ENCODE data around the gene TTLL6. TPM values are rescaled to one million over a fixed set of nuclear protein-coding genes. Genes with fewer than 3 reads are reported as not detected.

TTLL6 gene
- total RNA-seq, 1 experiment from 2014 or later = 2.1 TPM

GRCh38 chr17:48731355-48731754 is 85.7 kb downstream of the TTLL6 start:
- in situ Hi-C loops (cut with HindIII; ENCODE audit: low pct_unique_long_range_greater_than_20kb, low sequenced_read_pairs) = no loop called here
- DNase-seq (ENCODE audit: low read depth, low spot score) = no peak

GRCh38 chr17:48730240-48730550 is 86.8 kb downstream of the TTLL6 start:
- in situ Hi-C loops (cut with HindIII; ENCODE audit: low pct_unique_long_range_greater_than_20kb, low sequenced_read_pairs) = no loop called here

DNA sequence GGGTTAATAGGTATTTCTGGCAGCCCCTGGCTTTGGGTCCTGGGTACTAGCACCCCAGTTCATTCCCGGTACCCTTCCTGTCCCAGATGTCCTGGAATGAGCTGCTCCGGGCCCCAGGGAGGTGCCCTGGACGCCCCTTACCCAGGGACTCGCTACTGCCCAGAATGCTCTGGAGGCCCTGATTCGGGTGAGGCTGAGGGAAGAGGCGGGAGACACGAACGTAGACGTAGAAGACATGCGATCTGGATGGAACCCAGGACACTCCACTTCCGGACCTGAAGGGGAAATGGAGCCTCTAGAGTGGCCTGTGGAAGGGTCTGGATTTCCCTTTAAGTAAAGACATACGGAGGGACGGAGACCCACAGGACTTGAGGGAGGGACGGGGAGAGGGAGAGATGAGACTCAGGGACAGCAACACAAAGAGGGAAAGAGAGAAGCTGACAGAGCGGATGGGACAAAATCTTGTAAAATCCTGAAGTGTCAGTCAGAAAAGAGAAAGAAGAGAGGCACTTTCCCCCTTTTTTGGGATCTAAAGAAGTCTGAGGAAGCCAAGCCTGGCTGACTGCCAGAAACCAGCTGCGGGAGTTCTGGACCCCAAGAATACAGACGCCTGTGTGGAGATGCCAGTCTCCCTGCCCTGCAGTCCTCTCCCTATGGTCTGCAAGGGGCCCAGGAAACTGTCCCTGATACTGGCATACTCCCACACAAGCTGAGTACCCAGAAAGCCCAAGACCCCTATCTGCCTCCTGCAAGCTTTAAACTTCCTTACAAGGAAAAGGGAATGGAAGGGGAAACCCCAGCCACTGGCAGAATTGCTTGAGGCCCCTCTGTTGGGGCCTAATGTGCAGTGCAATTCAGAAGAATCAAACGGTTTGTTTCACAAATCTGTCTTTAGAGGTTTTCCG is 87.4 kb downstream of the TTLL6 start:
- in situ Hi-C loops (cut with HindIII; ENCODE audit: low pct_unique_long_range_greater_than_20kb, low sequenced_read_pairs) = no loop called here
- DNase-seq (ENCODE audit: low read depth, low spot score) = no peak

More at GRCh38 chr17:48730240-48730550, 86.8 kb downstream of the TTLL6 start:
- no peak for DNase-seq (ENCODE audit: low read depth, low spot score)

DNA sequence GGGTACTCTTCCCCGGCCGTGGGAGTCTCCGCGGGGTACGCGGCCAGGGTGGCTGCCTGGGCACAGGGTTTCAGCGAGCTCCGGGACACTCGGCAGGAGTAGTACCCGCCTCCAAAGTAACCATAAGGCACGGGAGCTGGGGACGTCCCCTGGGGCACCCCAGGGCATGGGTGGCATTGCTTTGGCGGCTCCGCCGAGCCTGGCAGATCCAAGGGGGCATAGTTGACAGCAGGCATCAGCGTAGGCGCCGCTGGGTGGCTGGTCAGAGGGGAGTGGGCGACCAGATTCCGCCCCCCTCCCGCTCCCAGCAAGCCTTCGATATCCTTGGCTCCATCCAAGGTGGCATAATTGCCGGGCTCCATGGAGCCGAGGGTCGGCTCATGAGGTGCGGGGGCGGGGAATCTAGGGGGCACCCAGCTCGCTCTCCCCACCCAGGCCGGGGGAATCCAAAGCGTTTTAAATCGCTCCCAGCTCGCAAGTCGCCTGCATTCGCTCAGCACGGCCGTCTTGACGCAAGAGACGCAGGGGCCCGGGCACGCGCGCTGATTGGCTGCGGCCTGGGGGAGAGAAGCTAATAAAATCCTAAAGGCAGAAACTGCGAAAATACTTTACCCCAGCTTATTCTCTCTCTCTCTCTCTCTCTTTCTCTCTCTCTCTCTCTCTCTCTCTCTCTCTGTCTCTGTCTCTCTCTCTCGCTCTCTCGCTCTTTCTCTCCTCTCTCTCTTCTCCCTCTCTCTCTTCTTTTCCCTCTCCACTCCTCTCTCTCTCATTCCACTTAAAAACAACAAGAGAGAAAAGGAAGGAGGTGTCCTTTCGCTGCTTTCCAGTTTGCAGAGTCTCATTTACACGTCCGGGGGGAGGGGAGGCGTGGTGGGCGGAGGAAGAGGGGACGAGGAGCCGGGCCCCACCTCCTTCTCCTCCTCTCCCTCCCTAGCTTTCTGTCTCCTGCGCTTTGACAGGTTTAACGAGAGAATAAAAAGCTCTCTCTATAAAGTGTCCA is 88.5 kb downstream of the TTLL6 start, which contains the start of gene HOXB13:
Gene HOXB13 (minus strand): TSS at position 519 of the 1,000 bp plus-strand sequence. CDS start 157 bp downstream, at position 362.
- peak; percentile 61 for DNase-seq (ENCODE audit: low read depth, low spot score)
- in situ Hi-C loops (cut with HindIII; ENCODE audit: low pct_unique_long_range_greater_than_20kb, low sequenced_read_pairs) = no loop called here

DNA sequence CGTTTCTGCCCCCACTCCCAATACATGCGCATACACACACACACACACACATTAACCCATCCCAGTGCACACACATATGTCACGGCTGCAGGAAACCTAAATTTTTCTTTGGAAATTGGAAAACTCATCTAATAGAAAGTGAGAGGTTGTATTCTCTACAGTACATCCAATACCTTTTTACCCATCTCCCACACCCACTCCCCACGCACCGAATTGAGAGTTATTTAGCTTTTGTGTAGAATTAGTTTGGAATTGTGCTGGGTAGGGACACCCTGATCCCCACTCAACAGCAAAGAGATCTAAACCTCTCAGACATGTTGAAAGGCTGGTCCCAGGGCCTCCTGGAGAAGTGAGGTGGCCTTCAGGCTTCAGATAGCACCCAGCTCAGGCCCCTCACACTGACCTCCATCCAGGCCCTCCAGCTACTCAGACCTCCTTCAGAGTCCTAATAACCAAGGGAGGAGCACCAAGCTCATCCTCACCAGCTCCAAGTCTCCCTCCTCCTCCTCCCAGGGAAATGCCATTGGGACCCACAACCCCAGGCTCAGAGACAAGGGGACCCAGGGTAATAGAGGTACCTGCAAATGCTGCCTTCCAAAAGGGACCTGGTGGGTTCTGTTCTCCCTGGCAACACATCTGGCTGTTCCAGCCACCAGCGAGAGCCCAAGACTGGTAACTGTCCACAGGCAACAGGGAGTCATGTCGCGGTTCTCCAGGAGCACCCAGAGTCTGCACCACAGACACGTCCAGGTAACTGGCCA is 89.4 kb downstream of the TTLL6 start:
- in situ Hi-C loops (cut with HindIII; ENCODE audit: low pct_unique_long_range_greater_than_20kb, low sequenced_read_pairs) = no loop called here
- DNase-seq (ENCODE audit: low read depth, low spot score) = no peak

GRCh38 chr17:48726916-48727286 is 90.1 kb downstream of the TTLL6 start:
- DNase-seq (ENCODE audit: low read depth, low spot score) = no peak
- in situ Hi-C loops (cut with HindIII; ENCODE audit: low pct_unique_long_range_greater_than_20kb, low sequenced_read_pairs) = no loop called here

- in situ Hi-C loops (cut with HindIII; ENCODE audit: low pct_unique_long_range_greater_than_20kb, low sequenced_read_pairs) = no loop called here
These were observed 90.7 kb downstream of the TTLL6 start for GRCh38 chr17:48726114-48726915.

DNA sequence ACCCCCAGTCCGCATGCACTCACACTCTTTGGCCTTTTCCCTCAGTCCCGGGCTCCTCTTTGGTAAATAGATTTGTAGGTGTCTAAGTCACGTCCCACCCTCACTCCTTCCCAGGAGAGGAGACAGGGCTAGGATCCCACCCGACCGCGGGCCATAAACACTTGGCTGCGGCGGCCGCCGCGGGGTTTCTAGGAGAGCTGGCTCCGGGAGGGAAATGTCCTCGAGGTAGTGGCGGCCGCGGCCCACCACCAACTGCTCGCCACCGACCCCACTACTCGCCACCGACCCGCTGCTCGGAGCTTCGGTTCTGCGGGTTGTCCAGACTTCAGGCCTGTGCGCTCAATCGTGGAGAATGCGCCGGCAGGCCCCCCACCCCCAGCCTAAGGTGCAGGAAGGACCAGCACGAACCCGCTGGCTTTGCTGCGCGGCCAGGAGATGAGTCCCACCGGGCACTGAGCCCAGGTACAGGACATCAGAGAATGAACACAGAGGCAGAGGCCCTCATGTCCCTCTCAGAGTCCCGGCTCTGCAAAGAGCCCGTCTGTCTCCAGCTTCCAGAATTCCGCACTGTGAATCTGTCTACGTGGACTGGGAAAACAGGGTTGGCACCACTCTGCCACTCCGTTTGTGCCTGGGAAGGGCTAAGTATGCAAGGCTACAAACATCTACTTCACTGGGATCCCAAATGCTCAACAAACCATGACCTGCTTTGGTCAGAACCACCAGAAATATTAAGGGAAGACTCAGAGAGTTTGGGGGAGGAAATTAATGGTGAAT is 91.6 kb downstream of the TTLL6 start:
- in situ Hi-C loops (cut with HindIII; ENCODE audit: low pct_unique_long_range_greater_than_20kb, low sequenced_read_pairs) = no loop called here

More at GRCh38 chr17:48726114-48726915, 90.7 kb downstream of the TTLL6 start:
- DNase-seq (ENCODE audit: low read depth, low spot score) = no peak

GRCh38 chr17:48725004-48725287 is 92.1 kb downstream of the TTLL6 start:
- in situ Hi-C loops (cut with HindIII; ENCODE audit: low pct_unique_long_range_greater_than_20kb, low sequenced_read_pairs) = no loop called here
- DNase-seq (ENCODE audit: low read depth, low spot score) = no peak

More for the DNA sequence above, 91.6 kb downstream of the TTLL6 start:
- DNase-seq (ENCODE audit: low read depth, low spot score) = no peak

DNA sequence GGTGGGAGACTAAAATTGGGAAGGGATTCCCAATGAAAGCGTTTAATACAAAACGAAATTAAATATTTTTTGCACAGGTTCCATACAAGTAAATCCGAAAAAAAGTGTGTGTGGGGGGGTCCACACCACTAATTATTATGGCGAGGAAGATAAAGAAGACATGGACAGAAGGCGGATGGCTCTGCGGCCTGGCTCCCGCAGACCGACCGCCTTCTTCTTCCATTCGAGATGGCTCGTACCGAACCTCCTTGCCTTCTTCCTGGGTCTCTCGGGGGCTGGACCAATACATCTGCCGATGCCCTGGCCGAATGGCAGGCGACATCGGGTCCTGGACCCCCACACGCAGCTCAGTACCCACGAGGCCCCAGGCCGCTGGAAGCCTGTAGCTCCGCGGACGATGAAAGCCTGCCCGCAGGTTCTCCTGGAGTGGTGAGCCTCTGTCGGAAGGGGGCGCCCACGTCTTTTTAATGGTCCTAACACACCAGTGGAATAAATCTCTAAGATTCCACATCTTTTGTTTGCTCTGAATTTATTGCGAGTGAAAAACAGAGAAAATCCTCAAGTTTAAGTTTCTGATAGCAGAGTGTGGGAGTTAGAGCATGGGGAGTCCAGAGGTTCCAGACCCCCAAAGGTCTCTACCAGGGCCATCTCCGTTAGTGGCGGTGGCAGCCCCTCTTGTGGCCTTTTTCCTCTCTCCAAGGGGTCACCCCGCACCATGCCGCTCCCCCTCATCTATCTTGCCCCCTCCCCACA is 92.6 kb downstream of the TTLL6 start:
- in situ Hi-C loops (cut with HindIII; ENCODE audit: low pct_unique_long_range_greater_than_20kb, low sequenced_read_pairs) = no loop called here
- peak; percentile 71 for DNase-seq (ENCODE audit: low read depth, low spot score)

DNA sequence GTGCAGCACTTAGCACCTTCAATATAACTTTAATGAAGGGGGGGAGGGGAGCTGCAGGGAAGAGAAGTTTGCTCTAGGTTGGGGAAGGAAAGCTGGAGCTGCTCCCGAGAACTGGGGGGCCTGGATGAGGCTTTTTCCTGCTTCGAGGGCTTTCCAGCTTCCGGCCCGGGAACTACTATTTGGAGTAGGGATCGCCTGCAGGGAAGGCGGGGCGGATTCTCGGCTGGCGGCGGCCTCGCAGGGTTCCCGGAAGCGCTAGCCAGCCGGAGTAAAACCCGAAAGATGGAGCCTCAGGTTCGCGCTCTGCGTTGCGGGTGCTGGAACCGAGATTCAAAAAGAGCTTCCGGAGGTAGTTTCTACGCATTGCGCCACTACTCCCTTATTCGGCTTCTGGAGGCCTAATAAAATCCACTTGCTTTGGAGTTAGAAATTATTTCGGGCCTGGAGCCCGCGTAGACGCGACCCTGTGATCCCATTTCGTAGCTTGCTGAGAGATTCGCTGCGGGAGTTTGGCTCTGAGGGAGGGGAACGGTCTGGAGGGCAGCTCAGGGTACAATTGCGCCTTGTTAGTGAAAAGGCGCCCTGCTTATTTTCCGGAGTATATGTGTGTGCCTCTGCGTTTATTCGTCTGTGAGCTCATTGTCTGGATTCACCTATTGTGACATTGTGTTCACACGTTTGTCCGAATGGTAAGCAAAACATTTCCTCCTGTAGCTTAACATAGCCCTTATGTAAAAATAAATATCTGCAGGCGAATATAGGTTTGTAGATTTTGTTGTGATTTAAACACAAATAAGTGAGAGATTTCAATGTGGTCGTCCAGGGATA is 93.4 kb downstream of the TTLL6 start:
- DNase-seq (ENCODE audit: low read depth, low spot score) = peak; percentile 4
- in situ Hi-C loops (cut with HindIII; ENCODE audit: low pct_unique_long_range_greater_than_20kb, low sequenced_read_pairs) = no loop called here

DNA sequence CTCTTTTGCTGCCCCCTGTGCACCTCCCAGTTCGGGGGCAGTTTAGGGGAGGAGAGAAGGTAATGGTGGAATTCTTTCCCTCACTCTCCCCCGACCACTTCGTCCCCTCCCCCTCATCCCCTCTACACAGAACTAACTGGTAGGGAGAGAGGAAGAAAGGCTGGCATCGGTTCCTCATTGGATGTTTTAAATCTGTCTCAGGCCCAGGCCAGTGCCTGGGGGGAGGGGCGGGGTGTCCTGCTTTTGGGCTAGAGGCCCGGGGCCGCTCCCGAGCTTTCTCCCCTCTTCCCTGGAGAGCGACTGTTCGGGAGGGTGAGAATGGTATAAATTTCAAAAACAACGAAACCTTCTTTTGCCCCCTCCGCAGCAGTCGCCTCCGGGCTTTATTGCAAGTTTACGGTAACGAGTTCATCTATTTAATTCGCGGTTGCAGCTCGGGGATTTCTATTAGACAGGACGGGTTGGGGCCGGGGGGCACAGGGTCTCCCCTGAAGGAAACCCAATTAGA is 94.1 kb downstream of the TTLL6 start, which contains the start of gene PRAC2:
Gene PRAC2 (plus strand): TSS at position 271 of the 508 bp plus-strand sequence. CDS start 1,226 bp downstream, outside the sequence.
- in situ Hi-C loops (cut with HindIII; ENCODE audit: low pct_unique_long_range_greater_than_20kb, low sequenced_read_pairs) = no loop called here
- no peak for DNase-seq (ENCODE audit: low read depth, low spot score)

DNA sequence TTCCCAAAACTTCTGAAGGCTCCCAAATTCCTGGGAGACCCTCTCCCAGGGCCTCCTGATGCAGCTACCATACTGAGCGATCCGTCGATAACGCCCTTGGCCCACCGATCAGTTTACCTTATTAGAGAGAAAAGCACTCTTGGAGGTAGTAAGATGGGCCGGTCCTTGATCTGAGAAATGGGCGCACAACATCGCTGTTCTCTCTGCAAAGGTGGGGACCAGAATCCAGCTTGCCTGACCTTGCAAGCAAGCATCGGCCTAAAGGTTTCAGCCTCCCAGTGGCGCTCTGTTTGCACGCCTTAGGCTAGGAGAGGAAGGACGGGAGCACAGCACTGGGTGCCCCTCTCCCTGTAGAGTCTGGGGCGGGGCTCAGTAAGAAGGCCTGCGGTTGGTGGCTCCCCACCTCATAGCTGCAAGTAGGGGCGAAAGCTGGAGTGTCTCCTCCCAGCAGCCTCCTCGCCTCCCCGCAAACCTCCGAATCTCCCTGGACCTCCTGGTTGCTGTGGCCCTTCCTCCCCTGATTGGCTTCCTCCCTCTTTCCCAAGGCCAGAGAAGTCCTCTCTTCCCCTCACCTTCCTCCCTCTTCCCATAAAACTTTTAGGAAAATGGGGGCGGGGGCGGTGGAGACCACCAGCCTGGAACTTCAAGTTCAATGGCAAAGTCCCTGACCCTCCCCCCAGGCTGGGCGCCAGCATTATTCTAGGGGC is 94.7 kb downstream of the TTLL6 start, which contains the start of gene PRAC1:
Gene PRAC1 (minus strand): TSS at position 318 of the 707 bp plus-strand sequence. CDS start 126 bp downstream, at position 192.
- in situ Hi-C loops (cut with HindIII; ENCODE audit: low pct_unique_long_range_greater_than_20kb, low sequenced_read_pairs) = no loop called here
- no peak for DNase-seq (ENCODE audit: low read depth, low spot score)

DNA sequence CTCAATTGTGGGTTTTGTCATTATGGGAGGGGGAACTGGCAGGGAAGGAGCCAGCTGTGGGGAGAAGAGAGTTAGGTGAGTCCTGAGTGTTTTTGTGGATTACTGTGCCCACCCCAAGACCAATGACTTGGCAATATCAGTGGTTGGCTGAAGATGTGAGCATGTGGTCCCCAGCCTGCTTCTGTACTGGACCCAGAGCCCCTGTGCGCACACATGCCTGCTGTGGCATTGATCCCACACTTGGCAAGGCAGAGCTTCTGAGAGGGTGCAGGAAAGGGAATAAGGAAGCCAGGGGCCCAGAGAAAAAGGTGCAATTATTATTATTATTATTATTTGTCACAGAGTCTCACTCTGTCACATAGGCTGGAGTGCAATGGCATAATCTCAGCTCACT is 96.0 kb downstream of the TTLL6 start:
- no peak for DNase-seq (ENCODE audit: low read depth, low spot score)
- in situ Hi-C loops (cut with HindIII; ENCODE audit: low pct_unique_long_range_greater_than_20kb, low sequenced_read_pairs) = no loop called here
